LNCAP (cell line): ENCODE measurements around the gene GPR142.

ENCODE experiments used
- CTCF ChIP-seq: fragments of 450-650 bp; IDR thresholded peaks from 2 replicates; pipeline ENCODE4 v1.5.1; 2017; ENCODE audit warnings: mild to moderate bottlenecking

The GPR142 gene

GRCh38 chr17:74337834-74338500 is 29.3 kb upstream of the GPR142 start:
- TF ChIP-seq CTCF, result no peak

DNA sequence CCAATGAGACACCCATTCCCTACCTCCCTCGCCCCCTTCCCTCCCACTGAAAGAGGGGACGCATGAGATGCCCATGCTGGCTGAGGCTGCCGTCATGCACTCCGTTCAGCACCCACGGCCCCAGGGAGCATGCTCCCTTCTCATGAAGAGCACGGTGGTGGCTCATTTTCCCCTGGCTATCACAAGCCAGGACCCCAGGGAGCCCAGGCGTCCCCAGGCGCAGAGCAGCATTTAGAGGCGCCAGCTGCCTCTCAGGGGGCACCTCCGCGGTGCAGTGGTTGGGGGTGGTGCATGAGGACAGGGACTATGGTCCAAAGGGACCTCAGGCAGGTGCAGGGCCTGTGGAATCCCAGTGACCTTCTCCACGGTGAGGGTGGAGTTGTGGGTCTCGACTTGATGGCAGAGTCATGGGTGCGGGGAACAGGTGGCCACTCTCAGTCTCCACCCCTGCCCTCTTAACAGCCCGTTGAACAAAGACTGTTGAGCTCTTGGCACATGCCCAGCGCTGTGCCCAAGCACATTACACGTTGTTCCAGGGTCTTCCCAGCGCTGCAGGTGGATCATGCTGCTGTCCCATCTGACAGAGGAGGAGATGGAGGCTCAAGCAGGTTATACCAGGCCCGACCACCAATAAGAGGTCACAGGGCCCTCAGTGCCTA is 27.6 kb upstream of the GPR142 start:
- no peak for TF ChIP-seq CTCF

DNA sequence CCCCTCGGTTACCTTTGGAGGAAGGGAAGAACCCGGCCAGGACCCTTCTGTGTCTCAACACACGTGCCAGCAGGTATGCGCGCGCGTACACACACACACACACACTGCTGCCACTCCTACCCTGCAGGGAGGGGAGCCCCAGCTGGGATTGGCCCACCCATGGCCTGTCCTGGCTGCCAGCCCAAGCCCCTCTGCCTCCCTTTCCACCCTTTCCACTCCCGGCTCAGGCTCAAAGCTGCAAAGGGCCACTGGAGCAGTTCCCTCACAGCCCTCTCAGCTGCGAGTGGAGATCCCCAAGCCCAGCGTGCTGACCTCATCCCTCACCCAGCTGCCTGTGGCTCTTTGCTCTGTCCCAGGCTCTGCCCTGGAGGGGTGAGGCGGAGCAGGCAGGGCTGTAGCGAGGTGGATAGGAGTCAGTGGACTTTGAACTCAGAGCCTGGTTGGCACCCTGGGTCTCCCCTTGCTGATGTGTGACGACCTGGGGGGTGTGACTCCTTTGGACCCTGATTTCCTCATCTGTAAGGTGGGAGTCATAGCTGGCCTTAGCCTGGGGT is 26.8 kb upstream of the GPR142 start:
- TF ChIP-seq CTCF, result no peak

DNA sequence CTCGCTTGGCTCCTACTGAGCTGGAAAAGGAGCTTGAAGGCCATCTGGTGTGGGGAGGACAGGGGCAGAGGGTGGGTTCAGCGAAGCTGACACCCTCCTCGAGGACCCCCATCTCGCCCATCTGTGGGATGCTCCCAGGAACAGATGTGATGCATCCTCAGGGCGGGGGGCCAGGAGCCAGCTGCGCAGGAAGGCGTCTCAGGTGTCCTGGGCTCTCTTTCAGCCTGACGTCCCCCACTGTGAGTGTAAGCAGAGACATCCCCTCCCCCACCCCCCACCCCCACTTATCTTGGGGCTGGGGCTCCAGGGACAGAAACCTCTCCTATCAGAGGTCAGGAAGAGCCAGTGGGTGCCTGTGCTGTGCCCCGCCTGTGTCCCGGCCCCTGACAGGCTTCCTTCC is 25.1 kb upstream of the GPR142 start:
- no peak for TF ChIP-seq CTCF

DNA sequence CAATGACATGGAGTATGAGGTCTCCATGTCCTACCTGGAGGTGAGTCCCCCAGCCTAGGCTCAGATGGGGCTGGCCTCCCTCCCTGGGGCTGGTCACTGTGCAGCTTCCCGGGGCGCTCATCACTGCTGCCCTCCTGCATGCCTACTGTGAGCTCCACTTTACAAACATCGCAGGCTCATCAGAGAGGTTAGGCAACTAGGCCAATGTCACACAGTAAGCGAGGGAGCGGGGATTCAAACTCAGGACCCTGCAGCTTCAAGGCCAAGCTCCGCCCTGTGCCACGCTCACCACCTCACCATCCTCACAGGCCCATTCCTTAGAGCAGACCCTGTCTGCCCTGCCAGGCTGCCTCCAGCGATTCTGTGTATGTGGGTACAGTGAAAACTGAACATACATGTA is 24.2 kb upstream of the GPR142 start:
- no peak for TF ChIP-seq CTCF

DNA sequence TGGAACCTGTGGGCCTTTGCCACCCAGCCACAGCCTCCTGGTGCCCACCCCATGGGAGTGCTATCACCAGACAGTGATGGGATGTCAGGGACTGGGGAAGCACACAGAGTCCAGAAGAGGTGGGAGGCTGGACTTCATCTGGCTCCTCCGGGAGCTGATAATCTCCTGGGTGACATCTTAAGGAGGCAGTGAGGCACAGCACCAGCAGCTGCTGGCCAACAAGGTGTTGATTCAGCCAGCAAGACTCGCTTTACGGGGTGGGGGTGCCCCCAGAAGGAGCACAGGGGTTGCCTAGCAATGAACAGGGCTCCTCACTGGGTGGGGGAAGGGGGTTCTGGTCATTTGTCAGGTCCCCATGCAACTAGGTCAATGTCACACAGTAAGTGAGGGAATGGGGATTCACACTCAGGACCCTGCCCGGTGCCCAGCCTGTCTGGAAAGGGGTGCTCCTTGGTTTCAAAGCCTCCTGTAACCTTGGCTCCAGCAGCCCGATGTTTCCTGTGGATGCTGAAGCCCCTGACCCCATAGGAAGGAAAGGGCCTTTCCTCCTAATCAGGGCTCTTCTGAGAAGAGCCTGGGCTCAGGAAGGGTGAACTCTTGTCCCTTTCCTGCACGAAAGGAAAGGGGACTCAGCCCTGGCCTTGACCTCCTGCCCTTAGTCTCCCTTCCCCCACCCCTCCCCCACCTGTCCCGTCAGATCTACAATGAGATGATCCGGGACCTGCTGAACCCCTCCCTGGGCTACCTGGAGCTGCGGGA is 23.6 kb upstream of the GPR142 start:
- TF ChIP-seq CTCF, result no peak

GRCh38 chr17:74344658-74345057 is 22.6 kb upstream of the GPR142 start:
- no peak for TF ChIP-seq CTCF
